Measurements from ENCODE around the gene TESK2. TPM values are rescaled to one million over a fixed set of nuclear protein-coding genes. Genes with fewer than 3 reads are reported as not detected.

Gene TESK2
- total RNA-seq, 5 donors from 2014 or later (not counting 1 experiment from before 2014, with no cell fraction given) = 4.3 to 7.9 (median 5.5) TPM

- ATAC-seq (replicated peaks in 1 of 4) = peak; percentile 53 to 74 (median 70)
- Mint-ChIP-seq H3K27me3 (no peaks in the 10 kb centered on the region), H3K4me3 (no peak overlapping the region), H3K36me3 (peaks cover 66% of the 10 kb centered on the region), H3K4me1 (peaks cover 1 to 9% (median 8%) of the 10 kb centered on the region in 3 donors), H3K27ac (peak overlapping the region in 1 of 2 donors; percentile 66), H3K9me3 (no peaks in the 10 kb centered on the region)
- POLR2A ChIA-PET = interaction anchor here (0.6 to 0.7 kb wide), 2 partner anchors 58 to 173 kb away, joined by 3 to 16 read pairs; no protein-coding TSS in a partner anchor
- peak in 31 of 35 experiments; percentile 9 to 78 (median 37) for DNase-seq
- CTCF ChIA-PET = interaction anchor here (0.5 to 3.7 kb wide), 12 partner anchors 9 to 810 kb away, joined by 3 to 25 read pairs (median 4); partner anchors contain the start of genes AKR1A1 (in 1 of the 2), CCDC163 (in 1 of the 2), MMACHC (in 1 of the 2) and NASP (in 1 of the 2)
- Histone ChIP-seq H3K4me1 (ENCODE audit: control insufficient read depth in 1 of 2, extremely low read depth in 1 of 2, insufficient read depth in 2 of 2, low read length in 2 of 2) (peaks cover 0 to 5% of the 10 kb centered on the region in 2 experiments), H3K9me3 (no peaks in the 10 kb centered on the region), H3K4me3 (ENCODE audit: control insufficient read depth in 1 of 2, extremely low read depth in 1 of 2, low read length in 1 of 2) (no peak overlapping the region), H3K27me3 (replicated peaks in 1 of 2; ENCODE audit: control insufficient read depth in 2 of 2, extremely low read depth in 1 of 2, insufficient read depth in 2 of 2, low read length in 1 of 2) (no peaks in the 10 kb centered on the region), H3K36me3 (ENCODE audit: control insufficient read depth in 2 of 2, extremely low read depth in 1 of 2, insufficient read depth in 1 of 2, low read length in 1 of 2) (peaks cover 0 to 82% of the 10 kb centered on the region in 2 donors), H3K27ac (ENCODE audit: low read length) (no peak overlapping the region)
- WGBS (ENCODE audit: insufficient coverage) = no CpG with 5 or more reads among the region's 1 CpG
Observed at GRCh38 chr1:45512641-45513054, 21.7 kb upstream of the TESK2 start.

- DNase-seq (no peak), ATAC-seq (replicated peaks in 1 of 4) (no peak)
- Histone ChIP-seq H3K9me3 (no peaks in the 10 kb centered on the region), H3K4me3 (ENCODE audit: control insufficient read depth in 1 of 2, extremely low read depth in 1 of 2, low read length in 1 of 2) (no peak overlapping the region), H3K36me3 (ENCODE audit: control insufficient read depth in 2 of 2, extremely low read depth in 1 of 2, insufficient read depth in 1 of 2, low read length in 1 of 2) (peaks cover 4 to 68% of the 10 kb centered on the region in 2 donors), H3K27me3 (replicated peaks in 1 of 2; ENCODE audit: control insufficient read depth in 2 of 2, extremely low read depth in 1 of 2, insufficient read depth in 2 of 2, low read length in 1 of 2) (no peaks in the 10 kb centered on the region), H3K4me1 (ENCODE audit: control insufficient read depth in 1 of 2, extremely low read depth in 1 of 2, insufficient read depth in 2 of 2, low read length in 2 of 2) (no peaks in the 10 kb centered on the region), H3K27ac (ENCODE audit: low read length) (no peak overlapping the region)
- no peaks in the 10 kb centered on the region for H3K9me3 Mint-ChIP-seq
- H3K27ac Mint-ChIP-seq = no peak overlapping the region
- 100% methylated on average over 2 of the region's 4 CpGs for WGBS (ENCODE audit: insufficient coverage)
- peaks cover 61% of the 10 kb centered on the region for H3K36me3 Mint-ChIP-seq
- ChIA-PET POLR2A (interaction anchor here in 1 of 2 donors (0.6 kb wide), 1 partner anchor 160 kb away, joined by 3 read pairs; no protein-coding TSS in a partner anchor), CTCF (interaction anchor here (0.5 to 3.7 kb wide), 8 partner anchors 10 to 165 kb away, joined by 3 to 25 read pairs (median 6); partner anchors contain the start of genes CCDC163 (in 1 of the 2) and MMACHC (in 1 of the 2))
- H3K27me3 Mint-ChIP-seq = no peaks in the 10 kb centered on the region
- no peak overlapping the region for H3K4me3 Mint-ChIP-seq
- peaks cover 0 to 2% (median under 1%) of the 10 kb centered on the region in 3 donors for H3K4me1 Mint-ChIP-seq
Observed at GRCh38 chr1:45510972-45511527, 20.1 kb upstream of the TESK2 start.

- CTCF ChIA-PET = interaction anchor here in 1 of 2 donors (1.8 to 3.7 kb wide), 3 partner anchors 9 to 60 kb away, joined by 5 to 14 read pairs (median 6); no protein-coding TSS in a partner anchor
- Histone ChIP-seq H3K9me3 (no peaks in the 10 kb centered on the region), H3K27ac (ENCODE audit: low read length) (no peak overlapping the region), H3K27me3 (replicated peaks in 1 of 2; ENCODE audit: control insufficient read depth in 2 of 2, extremely low read depth in 1 of 2, insufficient read depth in 2 of 2, low read length in 1 of 2) (no peaks in the 10 kb centered on the region), H3K4me1 (ENCODE audit: control insufficient read depth in 1 of 2, extremely low read depth in 1 of 2, insufficient read depth in 2 of 2, low read length in 2 of 2) (no peaks in the 10 kb centered on the region), H3K36me3 (ENCODE audit: control insufficient read depth in 2 of 2, extremely low read depth in 1 of 2, insufficient read depth in 1 of 2, low read length in 1 of 2) (peaks cover 4 to 62% of the 10 kb centered on the region in 2 donors), H3K4me3 (ENCODE audit: control insufficient read depth in 1 of 2, extremely low read depth in 1 of 2, low read length in 1 of 2) (no peak overlapping the region)
- no peaks in the 10 kb centered on the region for H3K4me1 Mint-ChIP-seq
- H3K36me3 Mint-ChIP-seq = peaks cover 54% of the 10 kb centered on the region
- H3K9me3 Mint-ChIP-seq = no peaks in the 10 kb centered on the region
- no peak overlapping the region for H3K4me3 Mint-ChIP-seq
- WGBS (ENCODE audit: insufficient coverage) = 73% methylated on average over 8 of the region's 9 CpGs
- POLR2A ChIA-PET = interaction anchor here in 1 of 2 donors (0.6 to 0.7 kb wide), 3 partner anchors 12 to 160 kb away, joined by 3 to 7 read pairs (median 5); partner anchors contain the start of gene PRDX1
- DNase-seq (no peak), ATAC-seq (replicated peaks in 1 of 4) (no peak)
- no peak overlapping the region for H3K27ac Mint-ChIP-seq
- H3K27me3 Mint-ChIP-seq = no peaks in the 10 kb centered on the region
Observed at GRCh38 chr1:45510036-45510971, 19.3 kb upstream of the TESK2 start.

- no peaks in the 10 kb centered on the region for H3K27me3 Mint-ChIP-seq
- no peaks in the 10 kb centered on the region for H3K27me3 ChIP-seq (replicated peaks in 1 of 2; ENCODE audit: control insufficient read depth in 2 of 2, extremely low read depth in 1 of 2, insufficient read depth in 2 of 2, low read length in 1 of 2)
- H3K4me1 Mint-ChIP-seq = no peaks in the 10 kb centered on the region
- H3K36me3 ChIP-seq (ENCODE audit: control insufficient read depth in 2 of 2, extremely low read depth in 1 of 2, insufficient read depth in 1 of 2, low read length in 1 of 2) = peaks cover 4 to 48% of the 10 kb centered on the region in 2 donors
- POLR2A ChIA-PET = no interaction called here
- no peak overlapping the region for H3K27ac ChIP-seq (ENCODE audit: low read length)
- H3K4me1 ChIP-seq (ENCODE audit: control insufficient read depth in 1 of 2, extremely low read depth in 1 of 2, insufficient read depth in 2 of 2, low read length in 2 of 2) = no peaks in the 10 kb centered on the region
- H3K9me3 Mint-ChIP-seq = no peaks in the 10 kb centered on the region
- CTCF ChIA-PET = interaction anchor here in 1 of 2 donors (0.5 to 0.7 kb wide), 2 partner anchors 763 to 1397 kb away, joined by 3 read pairs; no protein-coding TSS in a partner anchor
- WGBS (ENCODE audit: insufficient coverage) = 95% methylated on average over 14 of the region's 15 CpGs
- peaks cover 37% of the 10 kb centered on the region for H3K36me3 Mint-ChIP-seq
- peak overlapping the region in 1 of 2 donors; percentile 4 for H3K27ac Mint-ChIP-seq
- H3K9me3 ChIP-seq = no peaks in the 10 kb centered on the region
- ATAC-seq (replicated peaks in 1 of 4) (peak in 3 of 4 experiments; percentile 16 to 28 (median 22)), DNase-seq (no peak)
- H3K4me3 ChIP-seq (ENCODE audit: control insufficient read depth in 1 of 2, extremely low read depth in 1 of 2, low read length in 1 of 2) = no peak overlapping the region
- H3K4me3 Mint-ChIP-seq = no peak overlapping the region
Observed at GRCh38 chr1:45508295-45509151, 17.6 kb upstream of the TESK2 start.

- Mint-ChIP-seq H3K4me3 (no peak overlapping the region), H3K4me1 (no peaks in the 10 kb centered on the region), H3K36me3 (peaks cover 32% of the 10 kb centered on the region), H3K9me3 (no peaks in the 10 kb centered on the region), H3K27ac (peak overlapping the region; percentile 25 to 26), H3K27me3 (no peaks in the 10 kb centered on the region)
- H3K9me3 ChIP-seq = no peaks in the 10 kb centered on the region
- H3K4me3 ChIP-seq (ENCODE audit: control insufficient read depth in 1 of 2, extremely low read depth in 1 of 2, low read length in 1 of 2) = no peak overlapping the region
- ATAC-seq (replicated peaks in 1 of 4) = no peak
- no peaks in the 10 kb centered on the region for H3K4me1 ChIP-seq (ENCODE audit: control insufficient read depth in 1 of 2, extremely low read depth in 1 of 2, insufficient read depth in 2 of 2, low read length in 2 of 2)
- WGBS (ENCODE audit: insufficient coverage) = 100% methylated on average over 1 of the region's 4 CpGs
- ChIA-PET CTCF (interaction anchor here in 1 of 2 donors (0.5 to 0.7 kb wide), 2 partner anchors 762 to 1396 kb away, joined by 3 read pairs; no protein-coding TSS in a partner anchor), POLR2A (interaction anchor here in 1 of 2 donors (0.6 kb wide), 1 partner anchor 36 kb away, joined by 10 read pairs; no protein-coding TSS in a partner anchor)
- DNase-seq = no peak
- H3K27ac ChIP-seq (ENCODE audit: low read length) = no peak overlapping the region
- peaks cover 4 to 41% of the 10 kb centered on the region in 2 donors for H3K36me3 ChIP-seq (ENCODE audit: control insufficient read depth in 2 of 2, extremely low read depth in 1 of 2, insufficient read depth in 1 of 2, low read length in 1 of 2)
- no peaks in the 10 kb centered on the region for H3K27me3 ChIP-seq (replicated peaks in 1 of 2; ENCODE audit: control insufficient read depth in 2 of 2, extremely low read depth in 1 of 2, insufficient read depth in 2 of 2, low read length in 1 of 2)
Observed at GRCh38 chr1:45507893-45508292, 16.9 kb upstream of the TESK2 start.
